Measurements from ENCODE around the gene TRIM39. TPM values are rescaled to one million over a fixed set of nuclear protein-coding genes. Genes with fewer than 3 reads are reported as not detected.
A peak's percentile ranks its signal among the peaks of the same experiment; 100 is the strongest.

TRIM39 gene
- total and polyA plus RNA-seq, 9 of the 15 experiments (the other 6 are each of a cell fraction or from before 2014, with no cell fraction given), result 5.6 to 17.7 (median 12.8) TPM

GRCh38 chr6:30323806-30324205, 2.9 kb upstream of the TRIM39 start:
- Histone ChIP-seq H3K27me3 (ENCODE audit: control insufficient read depth in 2 of 2, insufficient read depth in 2 of 2, low read length in 2 of 2) (no peaks in the 10 kb centered on the region), H3K36me3 (ENCODE audit: control insufficient read depth, insufficient read depth, low read length) (peaks cover 42% of the 10 kb centered on the region), H2AFZ (ENCODE audit: low read depth, low read length) (no peak overlapping the region), H3K9me3 (replicated peaks; ENCODE audit: control insufficient read depth, insufficient read depth, low read depth, low read length) (no peaks in the 10 kb centered on the region), H3K4me1 (replicated peaks in 1 of 2; ENCODE audit: control insufficient read depth in 2 of 2, insufficient read depth in 2 of 2, low read length in 2 of 2) (peaks cover 22 to 41% of the 10 kb centered on the region in 2 experiments), H3K9me1 (ENCODE audit: control insufficient read depth, insufficient read depth, low read length) (no peaks in the 10 kb centered on the region), H3K4me3 (no peak overlapping the region), H3K4me2 (ENCODE audit: insufficient read depth, low read length) (peak overlapping the region; percentile 95; the same call in 1 of the 2 replicates), H3K9ac (ENCODE audit: insufficient read depth in 1 of 2, low read depth in 2 of 2, low read length in 2 of 2) (peak overlapping the region in 1 of 2 experiments; percentile 17; a peak in 1 of 4 replicates), H4K20me1 (replicated peaks; ENCODE audit: control insufficient read depth, insufficient read depth, low read length) (peaks cover 9% of the 10 kb centered on the region), H3K79me2 (ENCODE audit: control insufficient read depth, insufficient read depth, low read length) (peaks cover 92% of the 10 kb centered on the region), H3K27ac (ENCODE audit: extremely low read depth, low read depth, low read length) (no peak overlapping the region)
- FAIRE-seq (no peak), DNase-seq (ENCODE audit: extremely low read depth in 1 of 4, low spot score in 3 of 4) (peak in 2 of 4 experiments; percentile 34 to 51), ATAC-seq (no peak)
- in situ Hi-C loops (cut with MboI) (no loop called here), intact Hi-C loops (cut with micrococcal nuclease) (no loop called here)
- WGBS (ENCODE audit: insufficient coverage, low coverage, missing lambda C conversion rate), result 83% methylated on average over 1 of the region's 1 CpG
- BruUV-seq (replicated peaks), result no TSS peak
- TF ChIP-seq ZNF146 (CRISPR knock-in tag; IDR thresholded peaks at IDR 0.05; ENCODE audit: unreplicated experiment) (no peak), PCBP1 (IDR thresholded peaks at IDR 0.05; ENCODE audit: low read depth, low read length, poor library complexity, severe bottlenecking) (no peak), ADNP (tag; IDR thresholded peaks at IDR 0.05) (no peak), POLR2H (tag; IDR thresholded peaks at IDR 0.05; ENCODE audit: low read depth) (peak; percentile 46; the same call in 1 of the 2 replicates)
- ChIA-PET POLR2A (interaction anchor here (0.9 to 2.4 kb wide), 3 partner anchors 9 to 17 kb away, joined by 3 to 9 read pairs (median 4); no protein-coding TSS in a partner anchor), CTCF (ENCODE audit: low intra/inter-chr PET ratio) (no interaction called here)
